Measurements from ENCODE around the gene PRR3. TPM values are rescaled to one million over a fixed set of nuclear protein-coding genes. Genes with fewer than 3 reads are reported as not detected.
A peak's percentile ranks its signal among the peaks of the same experiment; 100 is the strongest.

PRR3 gene
- total RNA-seq, 2 donors from 2014 or later = 2.3 to 3.7 TPM

- peak overlapping the region; percentile 9 to 48 for H3K27ac ChIP-seq
- DNase-seq (ENCODE audit: low spot score) = peak; percentile 87
- H3K27me3 ChIP-seq = no peaks in the 10 kb centered on the region
- H3K36me3 ChIP-seq = peaks cover 12% of the 10 kb centered on the region
- H3K4me1 ChIP-seq = peaks cover 0 to 14% of the 10 kb centered on the region in 2 donors
- H3K9me3 ChIP-seq = no peaks in the 10 kb centered on the region
- peak; percentile 93 to 97 for TF ChIP-seq CTCF (IDR thresholded peaks at IDR 0.05)
- H3K4me3 ChIP-seq = peak overlapping the region in 1 of 2 donors; percentile 34
Observed at GRCh38 chr6:30541515-30542403, 15.3 kb upstream of the PRR3 start.

GRCh38 chr6:30542404-30542725, 14.7 kb upstream of the PRR3 start:
- no peaks in the 10 kb centered on the region for H3K9me3 ChIP-seq
- H3K27ac ChIP-seq = peak overlapping the region; percentile 9 to 48
- DNase-seq (ENCODE audit: low spot score) = no peak
- peak overlapping the region in 1 of 2 donors; percentile 34 for H3K4me3 ChIP-seq
- H3K27me3 ChIP-seq = no peaks in the 10 kb centered on the region
- peaks cover 0 to 14% of the 10 kb centered on the region in 2 donors for H3K4me1 ChIP-seq
- no peak for TF ChIP-seq CTCF (IDR thresholded peaks at IDR 0.05)
- peaks cover 18% of the 10 kb centered on the region for H3K36me3 ChIP-seq

- Histone ChIP-seq H3K4me3 (no peak overlapping the region), H3K4me1 (peaks cover 0 to 14% of the 10 kb centered on the region in 2 donors), H3K36me3 (peaks cover 18% of the 10 kb centered on the region), H3K9me3 (no peaks in the 10 kb centered on the region), H3K27me3 (no peaks in the 10 kb centered on the region), H3K27ac (peak overlapping the region in 1 of 2 donors; percentile 48)
- no peak for TF ChIP-seq CTCF (IDR thresholded peaks at IDR 0.05)
- DNase-seq (ENCODE audit: low spot score) = no peak
Observed at GRCh38 chr6:30542915-30543314, 14.2 kb upstream of the PRR3 start.

GRCh38 chr6:30543821-30544220, 13.3 kb upstream of the PRR3 start:
- peaks cover 0 to 14% of the 10 kb centered on the region in 2 donors for H3K4me1 ChIP-seq
- no peak for TF ChIP-seq CTCF (IDR thresholded peaks at IDR 0.05)
- no peaks in the 10 kb centered on the region for H3K9me3 ChIP-seq
- no peak overlapping the region for H3K4me3 ChIP-seq
- no peak for DNase-seq (ENCODE audit: low spot score)
- H3K27ac ChIP-seq = no peak overlapping the region
- H3K36me3 ChIP-seq = peaks cover 18% of the 10 kb centered on the region
- H3K27me3 ChIP-seq = no peaks in the 10 kb centered on the region

GRCh38 chr6:30544666-30545272, 12.3 kb upstream of the PRR3 start:
- Histone ChIP-seq H3K9me3 (no peaks in the 10 kb centered on the region), H3K27me3 (no peaks in the 10 kb centered on the region), H3K4me3 (no peak overlapping the region), H3K27ac (no peak overlapping the region), H3K36me3 (peaks cover 27% of the 10 kb centered on the region), H3K4me1 (peaks cover 0 to 14% of the 10 kb centered on the region in 2 donors)
- DNase-seq (ENCODE audit: low spot score) = no peak
- TF ChIP-seq CTCF (IDR thresholded peaks at IDR 0.05) = peak; percentile 55 to 79
